ENCODE results near the gene NKAIN4. TPM values are rescaled to one million over a fixed set of nuclear protein-coding genes. Genes with fewer than 3 reads are reported as not detected.

The NKAIN4 gene
- total RNA-seq, 1 experiment from 2014 or later: not detected

- Histone ChIP-seq H3K4me1 (ENCODE audit: insufficient read depth, low read length, poor library complexity, severe bottlenecking) (no peaks in the 10 kb centered on the region), H3K27ac (ENCODE audit: low read depth, low read length, poor library complexity, severe bottlenecking) (no peak overlapping the region), H3K36me3 (ENCODE audit: insufficient read depth, low read length, poor library complexity, severe bottlenecking) (no peaks in the 10 kb centered on the region), H3K9me3 (ENCODE audit: low read depth, low read length, poor library complexity, severe bottlenecking) (no peaks in the 10 kb centered on the region), H3K27me3 (replicated peaks; ENCODE audit: insufficient read depth, low read depth, low read length, poor library complexity) (peaks cover 20% of the 10 kb centered on the region), H3K4me3 (ENCODE audit: low read depth, low read length, poor library complexity, severe bottlenecking) (no peak overlapping the region)
- peak; percentile 33 for TF ChIP-seq CTCF (conservative IDR thresholded peaks at IDR 0.05; ENCODE audit: low read depth, low read length)
- no peak for TF ChIP-seq EZH2 (IDR thresholded peaks at IDR 0.05; ENCODE audit: borderline replicate concordance, low read depth, low read length, poor library complexity, severe bottlenecking)
- no peak for DNase-seq (ENCODE audit: low spot score)
- ChIA-PET CTCF (interaction anchor here (0.5 kb wide), 1 partner anchor 261 kb away, joined by 5 read pairs; no protein-coding TSS in a partner anchor), POLR2A (ENCODE audit: low non-redundant PET) (no interaction called here)
- intact Hi-C loops (cut with micrococcal nuclease; ENCODE audit: unreplicated experiment): no loop called here
- no TSS peak for BruUV-seq (replicated peaks)
These were observed 19.4 kb downstream of the NKAIN4 start for GRCh38 chr20:63234693-63235398.

GRCh38 chr20:63233924-63234323, 20.3 kb downstream of the NKAIN4 start:
- TF ChIP-seq CTCF (conservative IDR thresholded peaks at IDR 0.05; ENCODE audit: low read depth, low read length) (no peak), EZH2 (IDR thresholded peaks at IDR 0.05; ENCODE audit: borderline replicate concordance, low read depth, low read length, poor library complexity, severe bottlenecking) (no peak)
- intact Hi-C loops (cut with micrococcal nuclease; ENCODE audit: unreplicated experiment): no loop called here

GRCh38 chr20:63233061-63233344, 21.3 kb downstream of the NKAIN4 start:
- no peak overlapping the region for H3K4me3 ChIP-seq (ENCODE audit: low read depth, low read length, poor library complexity, severe bottlenecking)
- no peaks in the 10 kb centered on the region for H3K36me3 ChIP-seq (ENCODE audit: insufficient read depth, low read length, poor library complexity, severe bottlenecking)
- H3K4me1 ChIP-seq (ENCODE audit: insufficient read depth, low read length, poor library complexity, severe bottlenecking): no peaks in the 10 kb centered on the region
- DNase-seq (ENCODE audit: low spot score): no peak
- BruUV-seq (replicated peaks): no TSS peak
- no peak overlapping the region for H3K27ac ChIP-seq (ENCODE audit: low read depth, low read length, poor library complexity, severe bottlenecking)
- H3K9me3 ChIP-seq (ENCODE audit: low read depth, low read length, poor library complexity, severe bottlenecking): no peaks in the 10 kb centered on the region
- ChIA-PET CTCF (interaction anchor here (1.1 kb wide), 1 partner anchor 9 kb away, joined by 3 read pairs; no protein-coding TSS in a partner anchor), POLR2A (ENCODE audit: low non-redundant PET) (no interaction called here)
- intact Hi-C loops (cut with micrococcal nuclease; ENCODE audit: unreplicated experiment): no loop called here
- TF ChIP-seq CTCF (conservative IDR thresholded peaks at IDR 0.05; ENCODE audit: low read depth, low read length): no peak
- TF ChIP-seq EZH2 (IDR thresholded peaks at IDR 0.05; ENCODE audit: borderline replicate concordance, low read depth, low read length, poor library complexity, severe bottlenecking): no peak
- H3K27me3 ChIP-seq (replicated peaks; ENCODE audit: insufficient read depth, low read depth, low read length, poor library complexity): peaks cover 20% of the 10 kb centered on the region

More at GRCh38 chr20:63233924-63234323, 20.3 kb downstream of the NKAIN4 start:
- Histone ChIP-seq H3K9me3 (ENCODE audit: low read depth, low read length, poor library complexity, severe bottlenecking) (no peaks in the 10 kb centered on the region), H3K4me1 (ENCODE audit: insufficient read depth, low read length, poor library complexity, severe bottlenecking) (no peaks in the 10 kb centered on the region), H3K27ac (ENCODE audit: low read depth, low read length, poor library complexity, severe bottlenecking) (no peak overlapping the region), H3K36me3 (ENCODE audit: insufficient read depth, low read length, poor library complexity, severe bottlenecking) (no peaks in the 10 kb centered on the region), H3K4me3 (ENCODE audit: low read depth, low read length, poor library complexity, severe bottlenecking) (no peak overlapping the region), H3K27me3 (replicated peaks; ENCODE audit: insufficient read depth, low read depth, low read length, poor library complexity) (peaks cover 20% of the 10 kb centered on the region)
- no peak for DNase-seq (ENCODE audit: low spot score)
- ChIA-PET POLR2A (ENCODE audit: low non-redundant PET) (no interaction called here), CTCF (interaction anchor here (1.1 kb wide), 1 partner anchor 10 kb away, joined by 3 read pairs; no protein-coding TSS in a partner anchor)
- BruUV-seq (replicated peaks): no TSS peak

Data from A673 (cell line).